ENCODE data around the gene ENAH.

Gene ENAH

DNA sequence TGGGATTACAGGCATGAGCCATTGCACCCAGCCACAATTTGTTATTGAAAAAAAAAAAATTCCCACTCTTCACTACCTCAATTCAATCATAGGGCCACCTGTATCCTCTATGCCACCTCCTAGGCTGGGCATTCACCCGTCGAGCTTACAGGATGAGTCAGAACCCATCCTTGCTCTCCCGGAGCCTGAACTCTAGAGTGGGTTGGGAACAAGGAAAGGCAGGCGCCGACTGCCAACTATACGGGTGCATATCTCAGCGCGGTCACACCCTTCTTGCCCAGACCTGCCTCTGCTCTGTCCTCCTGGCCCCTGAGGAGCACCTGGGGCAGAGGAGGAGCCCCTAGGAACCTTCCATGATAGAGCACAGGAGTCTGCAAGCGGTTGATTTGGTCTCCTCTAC lies 203.7 kb downstream of the ENAH start:
- DNase-seq: no peak

DNA sequence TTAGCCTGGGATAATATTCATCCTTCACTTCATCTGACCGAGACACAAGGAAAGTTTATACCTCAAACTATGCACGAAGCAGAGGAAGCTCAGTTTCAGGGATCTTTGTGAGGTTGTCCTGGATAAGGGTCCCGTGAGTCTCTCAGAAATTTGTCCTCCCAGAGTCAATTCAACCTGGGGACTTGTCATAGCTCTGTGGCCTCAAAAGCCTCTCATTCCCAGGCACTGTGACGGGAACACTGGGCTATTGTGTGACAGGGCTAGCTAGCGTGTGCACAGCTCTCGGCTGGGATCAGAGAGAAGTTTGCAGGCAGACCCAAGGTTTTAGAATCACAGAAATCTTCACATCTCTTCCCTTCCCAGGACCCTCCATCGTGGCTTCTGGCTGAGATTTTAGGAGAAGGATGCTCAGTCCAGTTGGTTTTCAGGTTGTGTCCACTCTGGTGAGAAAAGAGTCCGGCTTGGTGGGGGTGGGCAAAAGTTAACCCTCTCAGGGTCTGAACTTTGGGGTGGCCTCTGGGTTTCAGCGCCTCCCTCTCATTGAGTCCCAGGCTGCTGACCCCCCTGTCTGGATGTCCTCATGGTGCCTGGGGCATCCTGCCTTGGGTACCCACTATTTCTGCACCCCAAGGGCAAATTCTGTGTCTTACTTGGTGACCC lies 204.6 kb downstream of the ENAH start:
- DNase-seq: no peak

DNA sequence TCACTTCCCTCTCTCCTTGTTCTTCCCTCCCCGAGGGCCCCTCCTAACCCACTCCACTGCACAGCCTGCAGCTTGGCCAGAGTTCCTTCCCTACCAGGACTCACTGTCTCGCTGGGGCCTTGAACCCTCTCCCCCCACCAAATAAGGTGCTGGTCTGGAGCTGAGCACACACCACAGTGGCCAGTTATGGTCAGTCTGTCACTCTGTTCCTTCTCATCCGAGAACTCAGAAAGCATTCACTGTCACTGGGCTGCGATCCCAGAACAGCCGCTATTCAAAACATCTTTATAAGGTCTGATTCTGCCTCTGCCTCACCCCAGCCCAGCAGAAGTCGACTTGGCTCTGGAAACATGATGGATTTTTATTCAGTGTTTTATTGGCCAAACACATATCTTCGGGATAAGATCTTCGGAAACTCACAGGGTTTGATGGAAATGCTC lies 205.3 kb downstream of the ENAH start:
- no peak for DNase-seq

DNA sequence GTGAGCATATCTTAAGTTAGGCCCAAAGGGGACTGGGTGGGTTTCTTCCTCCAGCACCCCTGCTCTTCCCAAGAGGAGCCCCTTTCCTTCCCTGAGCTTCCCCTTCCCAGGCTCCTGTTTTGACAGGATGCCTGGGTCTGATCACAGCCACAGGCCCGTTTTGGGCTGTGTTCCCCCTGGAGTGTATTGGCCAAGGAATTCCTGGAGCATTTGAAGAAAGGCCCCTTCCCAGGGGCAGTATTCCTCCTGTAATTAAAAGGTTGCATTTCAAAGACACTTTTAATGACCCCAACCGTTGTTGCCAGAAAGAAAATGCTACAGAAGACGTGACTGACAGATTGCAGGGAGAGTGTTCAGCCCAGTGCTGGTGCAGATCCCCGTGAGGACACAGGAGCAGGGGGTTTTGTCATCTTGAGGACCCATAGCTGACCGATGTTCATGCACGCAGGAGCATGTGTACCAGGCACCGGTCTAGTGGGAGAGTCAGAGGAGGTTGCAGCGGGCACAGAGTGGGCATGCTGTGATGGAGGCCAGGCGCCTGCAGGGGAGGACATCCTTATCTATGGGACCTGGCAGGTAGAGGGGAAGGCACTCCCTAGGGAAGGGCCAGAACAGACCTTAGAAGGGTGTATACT lies 205.8 kb downstream of the ENAH start:
- no peak for DNase-seq

DNA sequence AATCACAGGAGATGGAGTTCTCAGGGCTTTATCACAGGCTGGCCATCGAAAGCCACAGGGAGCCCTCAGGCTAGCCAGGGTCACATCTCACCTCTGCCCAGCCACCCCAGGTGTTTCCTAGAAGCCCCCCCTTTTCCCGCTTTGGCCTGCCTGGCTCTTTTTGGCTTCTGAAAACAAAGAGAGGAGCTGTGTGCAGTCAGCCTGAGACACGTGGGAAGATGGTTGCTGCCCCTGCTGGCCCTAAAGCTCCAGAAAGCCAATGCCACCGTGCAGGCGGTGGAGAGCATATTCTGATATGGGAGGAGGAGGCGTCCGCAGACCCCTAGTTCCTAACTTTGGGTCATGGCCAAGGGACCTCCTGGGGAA lies 206.3 kb downstream of the ENAH start:
- DNase-seq: no peak

DNA sequence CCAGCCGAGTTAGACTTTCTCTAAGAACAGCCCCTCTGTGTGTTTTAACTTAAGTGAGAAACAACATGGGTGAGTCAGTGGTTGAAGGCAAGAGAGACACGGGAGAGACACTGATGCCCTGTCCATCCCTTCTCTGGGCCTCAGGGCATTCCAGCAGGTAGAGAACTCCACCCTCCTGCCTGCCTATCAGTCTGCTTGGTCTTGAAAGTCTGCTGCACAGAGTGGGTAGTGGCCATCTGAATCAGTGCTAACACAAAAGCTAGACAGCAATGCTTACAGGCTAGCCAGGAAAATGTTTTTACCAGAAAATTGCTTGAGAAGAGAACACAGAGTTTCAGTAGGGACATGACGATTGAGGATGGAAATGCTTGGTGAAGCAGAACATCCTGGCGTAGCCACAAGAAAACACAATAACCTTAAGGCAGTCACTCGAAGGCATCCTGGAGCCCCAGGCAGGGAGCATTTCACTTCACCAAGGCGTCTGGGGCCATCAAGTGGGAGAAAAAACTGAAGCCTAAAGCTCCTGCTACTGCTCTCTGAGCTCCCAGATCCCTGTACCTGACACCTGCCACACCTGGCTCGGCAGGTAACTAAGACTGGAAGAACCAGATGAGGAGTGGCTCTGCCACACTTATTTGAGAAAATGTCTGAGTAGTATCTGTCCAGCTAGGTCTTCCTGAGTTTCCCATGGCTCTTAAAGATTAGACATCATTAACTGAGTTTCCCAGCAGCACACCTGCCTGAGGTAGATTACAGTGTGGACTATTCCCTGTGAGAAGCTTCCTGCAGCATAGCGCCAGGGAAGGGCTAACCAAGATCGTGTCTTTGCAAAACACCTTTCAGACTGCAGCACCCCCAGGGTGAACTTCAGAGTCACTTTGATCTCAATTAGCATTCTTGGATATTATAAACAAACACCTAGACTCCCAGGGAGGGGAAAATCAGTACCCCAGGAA lies 207.0 kb downstream of the ENAH start:
- DNase-seq: no peak

DNA sequence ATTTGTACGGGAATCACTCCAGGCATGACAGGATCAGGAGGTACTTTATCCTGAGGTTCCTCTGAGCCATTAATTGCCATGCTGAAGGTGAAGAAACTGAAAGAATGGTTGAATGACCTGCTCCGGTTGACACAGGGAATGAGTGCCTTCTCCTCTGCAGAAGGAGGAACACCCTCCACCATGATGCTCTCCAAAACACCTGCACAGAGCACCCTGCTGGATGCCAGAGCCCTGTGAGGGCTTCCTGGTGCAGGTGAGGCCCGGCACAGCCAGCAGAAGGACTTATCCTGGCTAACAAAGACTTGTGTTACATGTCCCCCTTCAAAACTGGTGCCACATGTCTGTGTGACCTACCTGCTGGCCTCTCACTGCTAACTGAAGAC lies 210.8 kb downstream of the ENAH start:
- DNase-seq: no peak

DNA sequence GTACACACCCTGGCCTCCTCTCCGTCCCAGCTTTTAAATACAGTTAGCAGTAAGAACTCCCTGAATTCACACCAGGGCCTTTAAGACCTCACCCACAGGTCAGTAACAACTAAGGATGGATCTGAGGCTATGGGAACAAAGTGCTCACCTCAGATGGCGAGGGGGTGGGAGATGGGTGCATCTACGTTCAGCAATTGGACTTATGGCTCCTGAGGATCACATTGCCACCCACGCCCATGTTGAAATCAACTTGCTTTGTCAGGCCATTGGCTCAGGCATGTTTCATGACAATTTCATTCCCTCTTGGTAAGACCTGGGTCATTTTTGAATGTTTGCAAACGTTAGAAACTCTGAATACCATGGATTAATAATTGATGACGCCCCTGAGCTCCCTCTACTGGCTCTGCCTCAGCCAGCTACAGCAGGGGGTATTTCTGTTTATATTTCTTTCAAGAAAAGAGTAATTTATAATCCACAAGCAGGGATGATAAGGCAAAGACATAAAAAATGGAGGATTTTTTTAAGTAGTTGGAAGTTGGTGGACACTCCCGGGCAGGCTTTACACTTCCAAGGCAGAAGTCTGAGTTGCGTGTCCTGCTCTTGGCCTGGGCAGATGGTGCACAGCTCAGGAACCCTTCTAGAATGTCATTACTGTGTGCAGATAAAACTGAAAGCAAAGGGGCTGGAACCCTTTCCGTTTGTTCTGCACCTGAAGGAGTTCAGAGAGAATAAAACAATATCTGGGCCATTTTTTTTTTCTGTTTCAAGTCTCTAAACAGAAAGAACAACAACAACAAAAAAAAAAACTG lies 211.4 kb downstream of the ENAH start:
- DNase-seq: no peak

DNA sequence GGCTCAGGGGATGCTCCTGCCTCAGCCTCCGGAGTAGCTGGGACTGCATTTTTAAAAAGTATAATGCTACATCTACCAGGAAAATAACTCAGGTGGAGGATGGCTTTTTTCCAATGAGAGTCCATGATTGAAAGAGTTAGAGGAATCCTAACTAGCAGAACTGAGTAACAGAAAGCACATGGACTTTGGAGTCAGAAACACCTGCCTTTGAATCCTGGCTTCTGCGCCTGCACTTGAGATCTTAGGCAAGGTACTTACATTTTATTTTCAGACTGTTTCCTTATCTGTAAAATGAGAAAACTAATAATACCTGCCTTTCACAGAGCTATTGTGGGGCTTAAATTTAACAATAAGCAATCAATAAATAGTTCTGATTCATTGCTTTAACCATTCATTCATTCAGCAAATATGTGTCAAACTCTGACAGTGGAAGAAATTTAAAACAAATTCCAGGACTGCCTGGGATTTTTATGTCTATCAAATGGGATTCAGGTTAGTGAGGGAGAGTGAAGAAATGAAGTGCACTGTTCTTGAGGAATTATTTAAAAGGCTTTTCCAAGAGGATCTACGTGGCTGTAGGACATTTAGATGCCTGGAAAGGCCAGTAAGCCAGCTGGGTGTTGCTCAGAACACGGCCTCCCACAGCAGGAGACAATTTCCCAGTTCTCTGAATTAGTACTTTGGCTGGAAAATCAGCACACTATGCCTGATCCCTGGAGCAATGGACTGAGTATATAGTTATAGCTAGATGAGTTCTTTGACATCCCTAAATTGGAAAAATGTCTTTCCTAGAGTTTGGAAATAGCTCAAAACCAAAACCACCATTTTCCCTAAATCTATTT lies 212.3 kb downstream of the ENAH start:
- DNase-seq: no peak

DNA sequence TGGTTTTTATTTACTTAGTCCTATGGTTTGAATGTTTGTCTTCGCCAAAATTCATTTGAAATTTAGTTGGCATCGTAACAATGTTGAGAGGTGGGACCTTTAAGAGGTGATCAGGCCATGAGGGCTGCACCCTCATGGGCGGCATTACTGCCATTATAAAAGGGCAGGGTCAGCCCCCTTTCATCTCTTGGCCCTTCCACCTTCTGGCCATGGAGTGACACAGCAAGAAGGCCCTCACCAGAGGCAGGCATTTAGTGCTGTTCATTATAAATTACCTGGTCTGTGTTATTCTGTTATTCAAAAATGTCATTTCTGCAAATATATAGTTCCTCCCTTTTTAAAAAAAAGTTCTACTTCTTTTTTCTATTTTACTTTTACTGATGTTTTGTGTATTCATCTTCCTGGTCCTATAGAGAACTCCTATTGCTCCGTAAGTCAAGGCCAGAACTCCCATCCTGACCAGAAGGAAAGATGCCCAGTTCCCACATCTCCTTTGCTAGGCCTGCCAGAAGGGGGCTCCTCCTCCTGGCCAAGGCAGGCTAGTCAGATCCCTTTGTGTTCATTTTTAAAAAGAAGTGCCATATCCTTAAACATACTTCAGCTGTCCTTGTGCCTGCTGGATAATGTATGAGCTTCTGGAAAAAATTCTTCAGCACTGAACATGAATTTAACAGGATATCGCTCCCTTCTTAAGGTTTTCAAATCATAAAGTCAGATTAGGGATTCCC lies 215.0 kb downstream of the ENAH start:
- DNase-seq: no peak
